Activated naive CD4-positive, alpha-beta T cell treated with anti-CD3 and anti-CD28 coated beads, Interleukin-2, amount 50 U/mL, for 72 hours (primary cell): Measurements from ENCODE around the gene COMMD2. TPM values are rescaled to one million over a fixed set of nuclear protein-coding genes. Genes with fewer than 3 reads are reported as not detected.

Source experiments
- ATAC-seq, 2 donors: fragments of 150-1000 bp; cut with Tn5 transposase; 2 replicates each; pipeline ENCODE4 v1.10.0; 2021; ENCODE audit warnings: mild to moderate bottlenecking in 2 of 2, moderate library complexity in 2 of 2
- DNase-seq, 2 donors: peaks; one replicate each; pipeline ENCODE4 v3.0.0; 2021 to 2022; ENCODE audit warnings: low spot score in 2 of 2
- H3K27ac Mint-ChIP-seq, 2 donors: one replicate each; pipeline ENCODE4 v1.8.0; 2022; ENCODE audit warnings: mild to moderate bottlenecking in 2 of 2, mixed read lengths in 2 of 2
- H3K36me3 Mint-ChIP-seq, 2 donors: one replicate each; pipeline ENCODE4 v1.8.0; 2022; ENCODE audit warnings: mixed read lengths in 2 of 2
- H3K9me3 Mint-ChIP-seq, 2 donors: one replicate each; pipeline ENCODE4 v1.8.0; 2022; ENCODE audit warnings: mixed read lengths in 2 of 2
- total RNA-seq, 2 donors: library from RNA; stranded (reverse); gene quantifications; one replicate each; pipeline ENCODE4 v1.2.3, GENCODE V29; 2022

The COMMD2 gene
- total RNA-seq, 2 donors from 2014 or later: 24.6 to 25.0 TPM

GRCh38 chr3:149726716-149727407 is 25.4 kb downstream of the COMMD2 start:
- Mint-ChIP-seq H3K36me3 (peaks cover 0 to 18% of the 10 kb centered on the region in 2 donors), H3K9me3 (peaks cover 4 to 9% of the 10 kb centered on the region in 2 donors), H3K27ac (no peak overlapping the region)
- ATAC-seq (peak; percentile 46 to 98), DNase-seq (peak in 1 of 2 donors; percentile 12)

DNA sequence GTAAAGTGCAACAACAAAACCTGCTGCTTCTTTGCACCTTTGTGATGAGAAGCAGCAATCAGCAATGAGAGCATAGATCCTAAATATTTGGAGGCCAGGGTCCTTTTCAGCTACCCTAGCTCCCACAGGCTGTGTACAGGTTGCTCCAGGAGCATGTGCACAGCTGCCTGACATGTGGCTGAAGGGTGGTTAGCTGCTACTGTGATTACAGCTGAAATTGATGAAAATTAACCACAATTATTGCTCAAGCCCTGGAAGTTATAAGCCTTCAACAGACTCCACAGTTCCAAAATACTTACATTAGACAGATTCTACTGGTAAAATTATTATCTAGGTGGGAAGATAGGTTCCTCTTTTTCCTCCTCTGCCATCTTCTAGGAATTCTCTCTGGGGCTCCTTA is 28.5 kb downstream of the COMMD2 start:
- no peak for DNase-seq
- peaks cover 8 to 30% of the 10 kb centered on the region in 2 donors for H3K36me3 Mint-ChIP-seq
- H3K9me3 Mint-ChIP-seq: peaks cover 4 to 21% of the 10 kb centered on the region in 2 donors
- ATAC-seq: no peak
- H3K27ac Mint-ChIP-seq: no peak overlapping the region

DNA sequence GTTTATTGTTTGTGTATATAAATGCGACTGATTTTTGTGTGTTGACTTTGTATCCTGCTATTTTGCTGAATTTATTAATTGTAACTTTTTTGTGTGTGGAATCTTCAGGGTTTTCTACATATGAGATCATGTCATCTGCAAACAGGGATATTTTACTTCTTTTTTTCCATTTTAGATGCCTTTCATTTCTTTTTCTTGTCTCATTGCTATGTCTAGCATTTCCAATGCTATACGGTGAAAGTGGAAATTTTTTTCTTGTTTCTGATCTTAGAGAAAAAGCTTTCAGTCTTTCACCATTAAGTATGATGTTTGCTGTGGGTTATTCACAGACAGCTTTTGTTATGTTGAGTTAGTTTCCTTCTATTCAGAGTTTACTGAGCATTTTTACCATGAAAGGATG is 31.4 kb downstream of the COMMD2 start:
- H3K36me3 Mint-ChIP-seq: peaks cover 8 to 30% of the 10 kb centered on the region in 2 donors
- H3K9me3 Mint-ChIP-seq: peaks cover 4 to 21% of the 10 kb centered on the region in 2 donors
- H3K27ac Mint-ChIP-seq: no peak overlapping the region
- DNase-seq (no peak), ATAC-seq (no peak)

DNA sequence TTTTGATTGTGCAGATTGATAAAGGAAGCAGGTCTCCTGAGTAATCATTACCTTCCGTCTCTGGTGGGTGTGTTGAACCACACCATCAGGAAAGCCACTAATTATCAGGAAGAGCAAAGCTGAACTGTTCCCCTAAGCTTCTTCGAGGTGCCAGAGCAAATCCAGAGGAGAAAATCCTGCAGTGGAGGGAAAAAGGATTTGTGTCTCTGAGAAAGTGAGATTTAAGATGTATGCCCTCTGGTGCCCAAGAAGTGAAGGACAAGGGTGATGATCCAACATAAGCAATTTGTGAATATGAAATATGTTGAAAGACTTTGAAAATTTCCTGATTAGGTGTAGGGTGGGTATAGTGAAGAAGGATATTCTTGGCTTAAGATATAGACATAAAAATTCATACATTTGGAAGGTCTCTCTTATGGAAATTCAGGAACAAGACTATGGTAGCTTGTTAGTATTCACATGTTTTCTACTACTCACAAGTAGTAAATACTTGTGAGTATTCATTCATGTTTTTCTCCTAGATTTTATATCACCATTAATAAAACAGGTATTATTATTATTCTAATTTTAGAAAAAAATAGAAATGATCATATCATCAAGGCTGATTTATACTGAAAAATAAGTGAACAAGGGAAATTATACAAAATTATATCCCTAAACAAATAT is 34.8 kb downstream of the COMMD2 start:
- H3K36me3 Mint-ChIP-seq: peaks cover 8 to 13% of the 10 kb centered on the region in 2 donors
- peak in 1 of 2 donors; percentile 27 for DNase-seq
- H3K27ac Mint-ChIP-seq: no peak overlapping the region
- ATAC-seq: no peak
- peaks cover 0 to 17% of the 10 kb centered on the region in 2 donors for H3K9me3 Mint-ChIP-seq

- ATAC-seq (no peak), DNase-seq (no peak)
- Mint-ChIP-seq H3K9me3 (peaks cover 0 to 13% of the 10 kb centered on the region in 2 donors), H3K36me3 (peaks cover 8 to 12% of the 10 kb centered on the region in 2 donors), H3K27ac (no peak overlapping the region)
These were observed 35.3 kb downstream of the COMMD2 start for GRCh38 chr3:149716984-149717383.

DNA sequence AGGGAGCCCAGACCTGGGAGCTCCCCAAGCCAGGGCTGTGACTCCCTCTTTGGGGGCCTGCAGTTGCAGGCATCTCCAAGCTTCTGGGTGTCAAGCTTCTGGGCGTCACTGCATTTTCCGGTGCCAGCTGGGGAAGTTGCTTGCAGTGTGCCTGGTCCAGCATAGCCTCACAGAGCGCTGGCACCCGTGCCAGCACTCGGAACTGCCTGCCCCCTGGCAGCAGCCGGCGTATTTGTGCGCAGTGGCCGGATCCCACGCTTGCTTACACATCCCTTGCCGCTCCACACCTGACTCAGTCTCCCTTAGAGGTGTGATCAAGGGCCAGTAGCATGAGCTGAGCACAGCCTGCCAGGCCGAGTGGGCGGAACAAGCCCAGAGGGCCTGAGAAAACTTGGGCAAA is 37.0 kb downstream of the COMMD2 start:
- DNase-seq (no peak), ATAC-seq (no peak)
- Mint-ChIP-seq H3K27ac (no peak overlapping the region), H3K36me3 (no peaks in the 10 kb centered on the region), H3K9me3 (no peaks in the 10 kb centered on the region)

DNA sequence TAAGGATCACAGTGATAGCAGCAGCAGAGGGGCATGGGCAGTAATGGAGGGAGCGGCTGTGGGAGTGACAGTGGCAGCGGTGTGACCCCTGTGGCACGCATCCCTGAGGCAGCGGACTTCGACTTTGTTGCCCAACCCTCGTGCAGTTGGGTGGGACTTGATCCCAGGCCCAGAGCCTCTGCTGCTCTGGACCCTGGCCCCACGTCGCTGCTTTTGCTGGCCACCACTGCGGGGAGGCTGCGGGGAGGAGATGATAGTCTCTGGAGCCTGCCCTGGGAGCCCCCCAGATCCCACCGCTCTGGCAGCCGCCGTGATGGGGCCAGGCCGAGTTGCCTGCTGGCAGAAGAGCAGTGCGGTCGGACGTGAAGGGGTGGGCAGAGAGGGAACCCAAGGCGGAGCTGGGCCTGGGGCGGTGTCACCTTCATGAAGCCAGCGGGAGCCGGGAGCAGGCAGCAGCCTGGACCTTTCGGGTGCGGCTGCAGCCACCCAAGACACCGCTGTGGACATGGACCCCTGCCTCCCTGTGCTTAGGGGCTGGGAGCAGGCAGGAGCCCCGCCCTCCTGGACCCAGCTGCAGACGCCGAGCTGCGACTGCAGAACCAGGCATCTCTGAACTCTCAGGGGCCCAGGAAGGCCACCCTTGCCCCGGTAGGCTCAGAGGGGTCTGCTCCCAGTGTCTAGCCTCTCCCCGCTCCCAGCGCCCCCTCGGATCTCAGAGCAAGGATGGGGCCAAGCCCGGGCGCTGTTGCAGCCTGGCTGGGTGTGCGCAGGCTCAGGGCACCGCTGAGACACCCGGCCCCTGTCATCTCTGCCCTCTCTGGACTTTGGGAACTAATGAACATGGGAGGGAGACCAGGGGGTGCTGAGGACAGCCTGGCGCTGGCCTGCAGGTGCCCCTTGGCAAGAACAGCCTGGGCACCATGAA is 38.3 kb downstream of the COMMD2 start:
- Mint-ChIP-seq H3K36me3 (no peaks in the 10 kb centered on the region), H3K9me3 (no peaks in the 10 kb centered on the region), H3K27ac (no peak overlapping the region)
- no peak for DNase-seq
- ATAC-seq: no peak

DNA sequence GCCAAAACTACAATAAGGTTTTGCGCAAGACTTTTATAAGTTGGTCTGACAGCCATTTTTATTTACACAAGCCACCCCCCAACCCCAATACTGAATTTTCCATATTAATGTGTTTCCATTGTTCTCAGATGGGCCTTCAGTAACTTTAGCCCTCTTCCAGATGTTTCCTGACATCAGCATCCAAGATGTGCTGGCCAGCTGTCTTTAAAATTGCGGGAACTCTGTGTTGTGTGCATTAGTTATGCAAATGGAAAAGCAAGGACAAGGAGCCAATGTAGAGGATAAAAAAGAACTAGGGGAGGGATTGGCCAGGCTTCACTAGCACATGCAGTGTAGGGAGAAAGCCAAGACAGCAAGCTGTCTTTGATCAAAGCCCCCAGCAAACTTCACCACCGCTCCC is 45.4 kb downstream of the COMMD2 start:
- no peak for ATAC-seq
- Mint-ChIP-seq H3K36me3 (no peaks in the 10 kb centered on the region), H3K27ac (no peak overlapping the region), H3K9me3 (no peaks in the 10 kb centered on the region)
- no peak for DNase-seq

GRCh38 chr3:149705416-149705815 is 46.9 kb downstream of the COMMD2 start:
- H3K27ac Mint-ChIP-seq: no peak overlapping the region
- no peaks in the 10 kb centered on the region for H3K36me3 Mint-ChIP-seq
- ATAC-seq (no peak), DNase-seq (no peak)
- no peaks in the 10 kb centered on the region for H3K9me3 Mint-ChIP-seq

- ATAC-seq (no peak), DNase-seq (no peak)
- peaks cover 4 to 10% of the 10 kb centered on the region in 2 donors for H3K9me3 Mint-ChIP-seq
- peaks cover 2 to 6% of the 10 kb centered on the region in 2 donors for H3K36me3 Mint-ChIP-seq
- peak overlapping the region in 1 of 2 donors; percentile 30 for H3K27ac Mint-ChIP-seq
These were observed 48.8 kb downstream of the COMMD2 start for GRCh38 chr3:149703466-149703865.

DNA sequence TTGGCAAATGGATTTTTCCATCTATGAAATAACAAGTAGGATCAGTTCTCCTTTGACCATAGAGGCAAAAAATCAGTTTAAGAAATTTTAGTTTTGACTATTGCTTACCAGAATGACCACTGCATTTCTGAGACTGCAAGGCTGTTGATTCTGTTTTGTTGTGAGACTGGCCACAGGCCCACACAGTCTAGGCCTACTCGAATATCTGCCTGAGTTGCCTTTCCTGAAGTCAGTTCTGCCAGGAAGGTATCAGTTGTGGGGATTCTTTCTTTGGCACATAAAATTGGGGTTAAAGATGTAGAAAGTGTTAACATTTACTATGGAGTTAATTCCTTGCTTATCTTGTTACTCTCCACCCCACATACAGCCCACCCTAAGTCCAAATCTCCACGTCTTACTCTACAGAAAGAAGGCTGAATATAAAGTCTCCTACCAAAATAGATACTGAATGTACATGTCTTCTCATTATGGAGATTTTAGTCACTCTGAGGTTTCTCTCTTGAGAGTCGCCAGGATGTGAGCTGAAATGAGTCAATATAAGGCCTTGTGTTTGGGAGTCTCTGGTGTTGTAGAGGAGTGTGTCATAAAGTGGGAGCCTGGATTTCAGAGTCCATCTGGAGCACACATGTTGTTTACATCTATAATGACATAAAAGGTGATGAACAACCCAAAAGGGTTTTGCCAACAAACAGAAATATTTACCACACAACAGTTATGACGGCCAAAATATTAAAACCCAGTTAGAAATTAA is 49.4 kb downstream of the COMMD2 start:
- ATAC-seq (peak; percentile 67 to 75), DNase-seq (peak in 1 of 2 donors; percentile 13)
- H3K36me3 Mint-ChIP-seq: peaks cover 6 to 7% of the 10 kb centered on the region in 2 donors
- H3K27ac Mint-ChIP-seq: peak overlapping the region in 1 of 2 donors; percentile 52
- H3K9me3 Mint-ChIP-seq: peaks cover 9 to 16% of the 10 kb centered on the region in 2 donors

DNA sequence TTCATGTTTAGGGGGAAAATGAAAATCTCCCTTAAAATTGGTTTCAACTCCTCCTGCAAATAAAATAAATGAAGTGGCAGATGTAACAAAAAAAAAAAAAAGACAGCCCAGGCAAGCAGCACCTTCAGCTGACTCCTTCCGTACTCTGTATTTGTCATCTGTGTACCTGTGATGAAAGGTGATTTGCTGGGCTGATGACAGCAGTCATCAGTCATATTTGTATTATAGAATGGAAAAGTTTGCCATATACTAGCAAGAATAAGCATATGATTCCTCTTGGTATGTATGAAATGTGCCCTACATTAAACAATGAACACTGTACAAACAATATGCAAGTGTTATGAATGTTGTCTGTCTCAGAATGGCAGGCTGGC is 50.3 kb downstream of the COMMD2 start:
- ATAC-seq: peak; percentile 79 to 92

DNA sequence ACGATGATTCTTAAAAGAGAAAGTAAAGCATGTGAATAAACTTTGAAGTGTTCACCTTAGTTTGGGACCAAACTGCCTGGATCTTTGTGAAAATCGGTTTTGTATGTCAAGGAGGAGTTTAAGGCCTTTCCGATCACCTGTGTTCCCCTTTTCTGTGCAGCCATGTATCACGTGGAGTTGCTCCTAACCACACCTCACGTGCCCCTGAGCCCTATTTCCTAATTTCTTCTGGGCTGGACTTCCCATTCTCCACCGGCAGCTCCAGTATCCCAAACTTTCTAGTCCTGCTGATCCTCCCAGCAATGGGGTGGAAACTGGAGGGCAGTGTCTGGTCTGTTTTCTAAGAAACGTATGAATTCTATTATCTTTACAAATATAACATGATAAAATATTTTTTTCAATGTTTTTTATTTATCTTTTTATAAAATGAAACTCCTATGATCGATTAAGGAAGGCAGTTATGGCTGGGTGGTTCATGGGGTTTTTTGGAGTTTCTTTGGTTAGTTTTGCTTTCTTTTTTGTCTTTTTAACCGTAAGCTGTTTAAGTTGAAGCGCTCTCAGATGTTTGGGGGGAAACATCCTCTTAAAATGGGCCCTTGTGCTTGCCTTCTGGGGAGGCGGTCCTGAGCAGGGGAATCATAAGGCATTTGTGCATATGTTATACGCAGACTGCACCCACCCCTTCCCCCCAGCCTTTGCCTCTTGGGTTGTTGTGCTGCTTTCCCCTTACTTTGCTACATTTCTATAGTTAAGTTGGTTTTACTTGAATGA is 50.9 kb downstream of the COMMD2 start:
- peak; percentile 55 to 69 for ATAC-seq
- peaks cover 16 to 20% of the 10 kb centered on the region in 2 donors for H3K9me3 Mint-ChIP-seq
- H3K36me3 Mint-ChIP-seq: peaks cover 6 to 7% of the 10 kb centered on the region in 2 donors
- DNase-seq: peak in 1 of 2 donors; percentile 31
- H3K27ac Mint-ChIP-seq: peak overlapping the region in 1 of 2 donors; percentile 81

More for the DNA sequence above, 50.3 kb downstream of the COMMD2 start:
- peaks cover 10 to 20% of the 10 kb centered on the region in 2 donors for H3K9me3 Mint-ChIP-seq
- DNase-seq: no peak
- H3K36me3 Mint-ChIP-seq: peaks cover 6 to 7% of the 10 kb centered on the region in 2 donors
- peak overlapping the region in 1 of 2 donors; percentile 72 for H3K27ac Mint-ChIP-seq
